ENCODE measurements around the gene CRY2. TPM values are rescaled to one million over a fixed set of nuclear protein-coding genes. Genes with fewer than 3 reads are reported as not detected.
A peak's percentile ranks its signal among the peaks of the same experiment; 100 is the strongest.

The CRY2 gene
- total RNA-seq, 1 donor from 2014 or later: 44.0 TPM

GRCh38 chr11:45801723-45802315 lies 45.5 kb upstream of the CRY2 start:
- H3K9me3 Mint-ChIP-seq (ENCODE audit: unreplicated experiment): peaks cover 4% of the 10 kb centered on the region
- peaks cover 7% of the 10 kb centered on the region for H3K4me1 Mint-ChIP-seq (ENCODE audit: low read depth, unreplicated experiment)

GRCh38 chr11:45802531-45803317 lies 44.6 kb upstream of the CRY2 start:
- H3K27me3 Mint-ChIP-seq (ENCODE audit: unreplicated experiment): peaks cover 10% of the 10 kb centered on the region
- no peak for DNase-seq
- H3K4me1 Mint-ChIP-seq (ENCODE audit: low read depth, unreplicated experiment): peaks cover 9% of the 10 kb centered on the region
- H3K9me3 Mint-ChIP-seq (ENCODE audit: unreplicated experiment): peaks cover 4% of the 10 kb centered on the region
- TF ChIP-seq, protein P1, sequence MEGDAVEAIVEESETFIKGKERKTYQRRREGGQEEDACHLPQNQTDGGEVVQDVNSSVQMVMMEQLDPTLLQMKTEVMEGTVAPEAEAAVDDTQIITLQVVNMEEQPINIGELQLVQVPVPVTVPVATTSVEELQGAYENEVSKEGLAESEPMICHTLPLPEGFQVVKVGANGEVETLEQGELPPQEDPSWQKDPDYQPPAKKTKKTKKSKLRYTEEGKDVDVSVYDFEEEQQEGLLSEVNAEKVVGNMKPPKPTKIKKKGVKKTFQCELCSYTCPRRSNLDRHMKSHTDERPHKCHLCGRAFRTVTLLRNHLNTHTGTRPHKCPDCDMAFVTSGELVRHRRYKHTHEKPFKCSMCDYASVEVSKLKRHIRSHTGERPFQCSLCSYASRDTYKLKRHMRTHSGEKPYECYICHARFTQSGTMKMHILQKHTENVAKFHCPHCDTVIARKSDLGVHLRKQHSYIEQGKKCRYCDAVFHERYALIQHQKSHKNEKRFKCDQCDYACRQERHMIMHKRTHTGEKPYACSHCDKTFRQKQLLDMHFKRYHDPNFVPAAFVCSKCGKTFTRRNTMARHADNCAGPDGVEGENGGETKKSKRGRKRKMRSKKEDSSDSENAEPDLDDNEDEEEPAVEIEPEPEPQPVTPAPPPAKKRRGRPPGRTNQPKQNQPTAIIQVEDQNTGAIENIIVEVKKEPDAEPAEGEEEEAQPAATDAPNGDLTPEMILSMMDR (IDR thresholded peaks at IDR 0.05; ENCODE audit: partially characterized antibody, unreplicated experiment): no peak
- H3K27ac Mint-ChIP-seq (ENCODE audit: unreplicated experiment): no peak overlapping the region
- no peaks in the 10 kb centered on the region for H3K36me3 Mint-ChIP-seq (ENCODE audit: unreplicated experiment)
- no peak overlapping the region for H3K4me3 Mint-ChIP-seq (ENCODE audit: unreplicated experiment)

More at GRCh38 chr11:45801723-45802315, 45.5 kb upstream of the CRY2 start:
- H3K27ac Mint-ChIP-seq (ENCODE audit: unreplicated experiment): no peak overlapping the region
- TF ChIP-seq, protein P1 (IDR thresholded peaks at IDR 0.05; ENCODE audit: partially characterized antibody, unreplicated experiment): no peak
- no peak for DNase-seq
- no peak overlapping the region for H3K4me3 Mint-ChIP-seq (ENCODE audit: unreplicated experiment)
- peaks cover 10% of the 10 kb centered on the region for H3K27me3 Mint-ChIP-seq (ENCODE audit: unreplicated experiment)
- no peaks in the 10 kb centered on the region for H3K36me3 Mint-ChIP-seq (ENCODE audit: unreplicated experiment)

DNA sequence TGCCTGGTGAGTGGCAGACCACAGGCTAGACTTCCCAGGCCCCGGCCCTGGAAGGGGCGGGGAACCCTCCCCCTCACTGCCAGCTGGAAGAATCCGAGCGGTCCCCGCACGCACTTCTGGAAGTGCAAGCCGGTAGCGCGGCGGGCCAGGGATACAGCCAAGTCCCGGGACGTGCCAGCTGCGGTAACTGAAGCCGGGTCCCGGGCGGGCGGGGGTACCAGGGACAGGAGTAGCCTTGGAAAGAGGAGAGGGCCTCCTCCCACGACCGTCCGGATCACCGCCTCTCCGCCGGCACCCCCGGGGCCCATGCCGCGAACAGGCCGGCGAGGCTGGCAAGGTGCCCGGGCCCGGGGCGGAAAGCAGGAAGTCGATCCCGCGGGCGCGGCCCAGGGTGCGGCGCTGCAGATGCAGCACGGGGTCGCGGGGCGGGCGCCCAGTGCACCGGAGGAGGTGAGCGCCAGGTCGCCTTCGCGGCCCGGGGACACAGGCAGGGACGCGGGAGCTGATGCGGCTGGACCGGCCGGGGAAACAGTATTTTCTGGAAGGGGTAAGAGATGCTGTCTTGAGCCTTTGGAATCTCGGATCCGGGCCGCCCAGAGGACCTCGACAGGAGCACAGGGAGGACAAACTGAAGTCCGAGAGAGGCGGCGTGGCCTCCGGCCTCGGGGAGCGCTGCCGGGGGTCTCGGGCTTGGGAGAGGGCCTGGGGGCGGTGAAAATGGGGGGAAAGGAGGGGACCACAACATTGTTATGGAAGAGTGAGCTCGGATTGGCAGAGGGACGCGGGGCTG lies 43.1 kb upstream of the CRY2 start:
- Mint-ChIP-seq H3K36me3 (ENCODE audit: unreplicated experiment) (no peaks in the 10 kb centered on the region), H3K4me3 (ENCODE audit: unreplicated experiment) (peak overlapping the region; percentile 91), H3K9me3 (ENCODE audit: unreplicated experiment) (peaks cover 1% of the 10 kb centered on the region), H3K27me3 (ENCODE audit: unreplicated experiment) (peaks cover 10% of the 10 kb centered on the region), H3K27ac (ENCODE audit: unreplicated experiment) (no peak overlapping the region), H3K4me1 (ENCODE audit: low read depth, unreplicated experiment) (peaks cover 9% of the 10 kb centered on the region)
- TF ChIP-seq, protein P1 (IDR thresholded peaks at IDR 0.05; ENCODE audit: partially characterized antibody, unreplicated experiment): no peak
- DNase-seq: peak; percentile 63

DNA sequence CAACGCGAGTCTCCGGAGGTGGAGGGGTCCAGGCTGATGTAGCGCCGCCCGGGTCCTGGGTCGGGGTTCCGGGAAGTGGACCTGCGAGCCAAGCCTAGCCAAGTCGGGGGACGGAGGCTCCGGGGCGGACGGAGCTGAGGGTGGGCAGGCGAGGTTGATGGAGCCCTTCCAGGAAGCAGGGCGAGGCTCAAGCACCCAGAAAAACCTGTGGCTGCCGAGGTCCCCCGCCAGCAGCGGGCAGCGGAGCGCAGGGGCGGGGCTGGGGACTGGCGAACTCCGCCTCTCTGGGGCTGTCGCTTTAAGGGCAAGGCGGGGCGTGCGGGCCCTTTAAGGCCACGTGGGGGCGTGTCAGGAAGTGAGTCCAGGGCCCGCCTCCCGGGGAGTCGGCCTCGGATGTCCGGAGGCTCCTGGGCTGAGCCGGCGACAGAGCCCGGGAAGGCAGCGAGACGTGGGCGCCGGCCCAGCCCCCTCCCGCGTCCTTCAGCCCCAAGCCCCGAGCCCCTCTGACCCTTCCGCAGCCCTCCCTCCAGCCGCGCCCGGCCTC lies 42.4 kb upstream of the CRY2 start, which contains the start of gene SLC35C1:
Gene SLC35C1, plus strand, starts transcription at position 389 of the 544 bp plus-strand sequence. CDS start 653 bp downstream, outside the sequence.
- H3K4me3 Mint-ChIP-seq (ENCODE audit: unreplicated experiment): peak within 1 kb of the TSS; percentile 93
- H3K27ac Mint-ChIP-seq (ENCODE audit: unreplicated experiment): peak within 1 kb of the TSS; percentile 94

More for the DNA sequence above, 42.4 kb upstream of the CRY2 start, which contains the start of gene SLC35C1:
- H3K4me1 Mint-ChIP-seq (ENCODE audit: low read depth, unreplicated experiment): peaks cover 9% of the 10 kb centered on the region
- TF ChIP-seq, protein P1 (IDR thresholded peaks at IDR 0.05; ENCODE audit: partially characterized antibody, unreplicated experiment): peak; percentile 47
- peaks cover 10% of the 10 kb centered on the region for H3K27me3 Mint-ChIP-seq (ENCODE audit: unreplicated experiment)
- DNase-seq: peak; percentile 99
- peaks cover 1% of the 10 kb centered on the region for H3K9me3 Mint-ChIP-seq (ENCODE audit: unreplicated experiment)
- peaks cover 2% of the 10 kb centered on the region for H3K36me3 Mint-ChIP-seq (ENCODE audit: unreplicated experiment)
